Measurements from ENCODE around the gene TPCN1.

GRCh38 chr12:113207613-113208040, 13.6 kb upstream of the TPCN1 start:
- TF ChIP-seq, protein P1, sequence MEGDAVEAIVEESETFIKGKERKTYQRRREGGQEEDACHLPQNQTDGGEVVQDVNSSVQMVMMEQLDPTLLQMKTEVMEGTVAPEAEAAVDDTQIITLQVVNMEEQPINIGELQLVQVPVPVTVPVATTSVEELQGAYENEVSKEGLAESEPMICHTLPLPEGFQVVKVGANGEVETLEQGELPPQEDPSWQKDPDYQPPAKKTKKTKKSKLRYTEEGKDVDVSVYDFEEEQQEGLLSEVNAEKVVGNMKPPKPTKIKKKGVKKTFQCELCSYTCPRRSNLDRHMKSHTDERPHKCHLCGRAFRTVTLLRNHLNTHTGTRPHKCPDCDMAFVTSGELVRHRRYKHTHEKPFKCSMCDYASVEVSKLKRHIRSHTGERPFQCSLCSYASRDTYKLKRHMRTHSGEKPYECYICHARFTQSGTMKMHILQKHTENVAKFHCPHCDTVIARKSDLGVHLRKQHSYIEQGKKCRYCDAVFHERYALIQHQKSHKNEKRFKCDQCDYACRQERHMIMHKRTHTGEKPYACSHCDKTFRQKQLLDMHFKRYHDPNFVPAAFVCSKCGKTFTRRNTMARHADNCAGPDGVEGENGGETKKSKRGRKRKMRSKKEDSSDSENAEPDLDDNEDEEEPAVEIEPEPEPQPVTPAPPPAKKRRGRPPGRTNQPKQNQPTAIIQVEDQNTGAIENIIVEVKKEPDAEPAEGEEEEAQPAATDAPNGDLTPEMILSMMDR (tag by site-specific recombination; IDR thresholded peaks at IDR 0.05) = no peak
- TF ChIP-seq ZNF585B (tag by site-specific recombination; IDR thresholded peaks at IDR 0.05) = no peak

Measured in HEK293 (cell line).